Nephron (organoid): ENCODE data around the gene ZDHHC11.
"Not testable (repeated sequence)": the region's sequence is repeated elsewhere in the genome, so short reads cannot be mapped to it uniquely, and the experiment has no call there.

ENCODE experiments used
- H3K27ac Mint-ChIP-seq, 3 experiments: 2 replicates each; pipeline ENCODE4 v1.8.0; 2020; ENCODE audit warnings: mixed read lengths in 3 of 3, mild to moderate bottlenecking in 2 of 3, moderate library complexity in 1 of 3
- H3K27me3 Mint-ChIP-seq: 2 replicates; pipeline ENCODE4 v1.8.0; 2021; ENCODE audit warnings: low read depth, mild to moderate bottlenecking, moderate library complexity, mixed read lengths
- H3K36me3 Mint-ChIP-seq: 2 replicates; pipeline ENCODE4 v1.8.0; 2020; ENCODE audit warnings: low read depth, mixed read lengths
- H3K4me1 Mint-ChIP-seq: 2 replicates; pipeline ENCODE4 v1.8.0; 2020; ENCODE audit warnings: mixed read lengths
- H3K4me3 Mint-ChIP-seq, 3 experiments: 2 replicates each; pipeline ENCODE4 v1.8.0; 2020; ENCODE audit warnings: mild to moderate bottlenecking in 3 of 3, mixed read lengths in 3 of 3, moderate library complexity in 2 of 3
- H3K9me3 Mint-ChIP-seq: 2 replicates; pipeline ENCODE4 v1.8.0; 2020; ENCODE audit warnings: mixed read lengths
- CTCF ChIP-seq, 3 experiments: fragments of 200-600 bp; sonication (generic); IDR thresholded peaks; one replicate each; pipeline ENCODE4 v1.5.0; 2021; ENCODE audit warnings: antibody characterized with exemption in 3 of 3; ENCODE audit not compliant: unreplicated experiment in 3 of 3

ZDHHC11 gene

GRCh38 chr5:751496-751895 is 99.3 kb downstream of the ZDHHC11 start:
- peaks cover 8% of the 10 kb centered on the region for H3K27me3 Mint-ChIP-seq
- H3K4me1 Mint-ChIP-seq: no peaks in the 10 kb centered on the region
- H3K4me3 Mint-ChIP-seq: no peak overlapping the region

GRCh38 chr5:750226-750625 is 100.6 kb downstream of the ZDHHC11 start:
- H3K27me3 Mint-ChIP-seq, H3K4me1 Mint-ChIP-seq, H3K36me3 Mint-ChIP-seq, H3K4me3 Mint-ChIP-seq, H3K27ac Mint-ChIP-seq, H3K9me3 Mint-ChIP-seq: not testable (repeated sequence)

More at GRCh38 chr5:751496-751895, 99.3 kb downstream of the ZDHHC11 start:
- Mint-ChIP-seq H3K9me3 (no peaks in the 10 kb centered on the region), H3K27ac (no peak overlapping the region), H3K36me3 (no peaks in the 10 kb centered on the region)
- no peak for TF ChIP-seq CTCF (IDR thresholded peaks at IDR 0.05; ENCODE audit: unreplicated experiment in 3 of 3)

GRCh38 chr5:749101-749670 is 101.6 kb downstream of the ZDHHC11 start:
- Mint-ChIP-seq H3K27me3 (peaks cover 4% of the 10 kb centered on the region), H3K9me3 (no peaks in the 10 kb centered on the region), H3K36me3 (no peaks in the 10 kb centered on the region), H3K4me3 (no peak overlapping the region), H3K27ac (no peak overlapping the region), H3K4me1 (no peaks in the 10 kb centered on the region)
- no peak for TF ChIP-seq CTCF (IDR thresholded peaks at IDR 0.05; ENCODE audit: unreplicated experiment in 3 of 3)

- not testable (repeated sequence) for H3K4me1 Mint-ChIP-seq, H3K27ac Mint-ChIP-seq, H3K9me3 Mint-ChIP-seq, H3K4me3 Mint-ChIP-seq, H3K27me3 Mint-ChIP-seq, H3K36me3 Mint-ChIP-seq
Observed at GRCh38 chr5:748011-748980, 102.5 kb downstream of the ZDHHC11 start.

GRCh38 chr5:747303-747844 is 103.4 kb downstream of the ZDHHC11 start:
- H3K27me3 Mint-ChIP-seq, H3K27ac Mint-ChIP-seq, H3K36me3 Mint-ChIP-seq, H3K9me3 Mint-ChIP-seq, H3K4me3 Mint-ChIP-seq, H3K4me1 Mint-ChIP-seq: not testable (repeated sequence)

- H3K9me3 Mint-ChIP-seq: no peaks in the 10 kb centered on the region
- no peak for TF ChIP-seq CTCF (IDR thresholded peaks at IDR 0.05; ENCODE audit: unreplicated experiment in 3 of 3)
- H3K27ac Mint-ChIP-seq: no peak overlapping the region
- no peaks in the 10 kb centered on the region for H3K36me3 Mint-ChIP-seq
- H3K4me3 Mint-ChIP-seq: no peak overlapping the region
- H3K27me3 Mint-ChIP-seq: no peaks in the 10 kb centered on the region
- H3K4me1 Mint-ChIP-seq: no peaks in the 10 kb centered on the region
Observed at GRCh38 chr5:746258-746761, 104.5 kb downstream of the ZDHHC11 start.
